CD4-positive, CD25-positive, alpha-beta regulatory T cell (primary cell): ENCODE measurements around the gene BIRC2. TPM values are rescaled to one million over a fixed set of nuclear protein-coding genes. Genes with fewer than 3 reads are reported as not detected.

Experiments used
- ATAC-seq, 2 donors: fragments of 150-1000 bp; cut with Tn5 transposase; one replicate each; pipeline ENCODE4 v1.10.0; 2021; ENCODE audit warnings: low read depth in 2 of 2, moderate number of reproducible peaks in 2 of 2, moderate library complexity in 1 of 2
- DNase-seq, 3 donors: peaks; one replicate each; pipeline versions ENCODE4 v3.0.0 to v3.0.0-alpha.2; 2012 to 2022; ENCODE audit warnings: mixed read lengths in 1 of 3
- H3K27ac ChIP-seq: one replicate; pipeline ENCODE4 v1.7.0; 2013; ENCODE audit warnings: mild to moderate bottlenecking, low read length; ENCODE audit not compliant: insufficient read depth, poor library complexity, severe bottlenecking
- H3K27me3 ChIP-seq: one replicate; pipeline ENCODE4 v1.7.0; 2013; ENCODE audit warnings: low read length; ENCODE audit not compliant: control insufficient read depth, insufficient read depth
- H3K36me3 ChIP-seq: one replicate; pipeline ENCODE4 v1.7.0; 2013; ENCODE audit warnings: mild to moderate bottlenecking, low read length, moderate library complexity; ENCODE audit not compliant: control insufficient read depth, insufficient read depth
- H3K4me1 ChIP-seq: 2 replicates; pipeline ENCODE4 v1.7.0; 2013; ENCODE audit warnings: mild to moderate bottlenecking, low read length; ENCODE audit not compliant: insufficient read depth, control insufficient read depth, poor library complexity, severe bottlenecking
- H3K4me3 ChIP-seq: one replicate; pipeline ENCODE4 v1.7.0; 2013; ENCODE audit warnings: low read depth, mild to moderate bottlenecking, low read length, moderate library complexity
- H3K9me3 ChIP-seq, 2 experiments: 1 replicate in 1 of 2; 2 replicates in 1 of 2; pipeline ENCODE4 v1.7.0; 2013; ENCODE audit warnings: low read length in 2 of 2, mild to moderate bottlenecking in 1 of 2, moderate library complexity in 1 of 2; ENCODE audit not compliant: control insufficient read depth in 2 of 2
- H3K27ac Mint-ChIP-seq, 3 donors: one replicate each; pipeline ENCODE4 v1.8.0; 2020 to 2022; ENCODE audit warnings: mild to moderate bottlenecking in 3 of 3, mixed read lengths in 3 of 3, moderate library complexity in 2 of 3
- H3K27me3 Mint-ChIP-seq: one replicate; pipeline ENCODE4 v1.8.0; 2022; ENCODE audit warnings: mild to moderate bottlenecking, mixed read lengths
- H3K36me3 Mint-ChIP-seq: one replicate; pipeline ENCODE4 v1.8.0; 2020; ENCODE audit warnings: mixed read lengths
- H3K4me1 Mint-ChIP-seq, 4 donors: one replicate each; pipeline ENCODE4 v1.8.0; 2020 to 2022; ENCODE audit warnings: mixed read lengths in 4 of 4, mild to moderate bottlenecking in 1 of 4
- H3K4me3 Mint-ChIP-seq, 4 donors: one replicate each; pipeline ENCODE4 v1.8.0; 2020 to 2022; ENCODE audit warnings: mild to moderate bottlenecking in 4 of 4, mixed read lengths in 4 of 4, moderate library complexity in 3 of 4
- H3K9me3 Mint-ChIP-seq, 7 donors: one replicate each; pipeline ENCODE4 v1.8.0; 2020 to 2022; ENCODE audit warnings: mixed read lengths in 7 of 7, mild to moderate bottlenecking in 3 of 7, moderate library complexity in 2 of 7
- polyA plus RNA-seq, 4 donors: library from polyadenylated mRNA; unstranded; fragments of 300-500 nt; fragmentation: Illumina TruSeq; gene quantifications; one replicate each; pipeline ENCODE4 v1.2.3, GENCODE V29; 2021
- total RNA-seq: library from RNA; stranded (reverse); gene quantifications from one replicate; pipeline ENCODE4 v1.2.3, GENCODE V29; 2022

BIRC2 gene
- total and polyA plus RNA-seq, 5 donors from 2014 or later: 33.0 to 105 (median 47.1) TPM

DNA sequence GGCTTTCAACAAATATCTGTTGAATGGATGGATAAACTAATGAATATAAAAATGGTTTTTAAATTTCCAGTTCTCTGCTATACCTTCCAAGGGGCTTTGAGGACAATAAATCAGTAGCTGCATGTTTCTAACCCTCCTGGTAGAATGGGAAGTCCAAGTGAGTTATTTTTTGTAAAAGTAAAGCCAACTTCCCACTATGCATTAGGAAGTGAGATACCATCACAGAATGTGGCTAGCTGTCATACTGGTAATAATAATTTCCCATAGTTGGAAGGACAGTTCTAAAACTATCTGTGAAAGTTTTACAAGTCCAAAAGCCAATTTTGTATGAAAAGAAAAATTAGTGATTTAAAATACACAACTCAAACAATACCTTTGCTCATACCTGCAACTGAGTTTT is 55.5 kb downstream of the BIRC2 start:
- Histone ChIP-seq H3K9me3 (no peaks in the 10 kb centered on the region), H3K27ac (peak overlapping the region; percentile 15), H3K4me3 (peak overlapping the region; percentile 31), H3K27me3 (no peaks in the 10 kb centered on the region), H3K36me3 (peaks cover 69% of the 10 kb centered on the region), H3K4me1 (peaks cover 46% of the 10 kb centered on the region)
- peaks cover 50 to 83% (median 56%) of the 10 kb centered on the region in 4 donors for H3K4me1 Mint-ChIP-seq
- H3K9me3 Mint-ChIP-seq: no peaks in the 10 kb centered on the region
- peak overlapping the region in 1 of 3 donors; percentile 7 for H3K27ac Mint-ChIP-seq
- ATAC-seq (no peak), DNase-seq (no peak)
- H3K27me3 Mint-ChIP-seq: no peaks in the 10 kb centered on the region
- H3K4me3 Mint-ChIP-seq: peak overlapping the region in 1 of 4 donors; percentile 43
- peaks cover 51% of the 10 kb centered on the region for H3K36me3 Mint-ChIP-seq

DNA sequence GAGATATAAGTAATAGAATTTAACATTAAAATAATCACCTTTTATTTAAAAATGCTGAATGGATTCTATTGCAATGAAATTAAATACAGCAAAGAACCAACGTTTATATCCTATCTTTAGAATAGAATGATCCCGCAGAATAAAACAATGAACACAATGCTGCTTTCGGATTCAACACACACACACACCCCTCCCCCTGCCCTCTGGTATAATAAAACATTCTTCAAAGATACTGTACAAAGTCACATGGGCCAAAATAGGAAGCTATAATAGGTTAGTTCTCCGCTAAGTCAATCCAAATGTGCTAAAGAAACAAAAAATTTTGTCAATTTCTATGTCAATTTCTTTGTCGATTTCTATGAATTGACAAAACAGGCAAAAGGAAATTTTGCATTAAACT is 58.5 kb downstream of the BIRC2 start:
- no peaks in the 10 kb centered on the region for H3K9me3 Mint-ChIP-seq
- H3K4me3 Mint-ChIP-seq: peak overlapping the region in 1 of 4 donors; percentile 27
- no peak for DNase-seq
- no peaks in the 10 kb centered on the region for H3K27me3 ChIP-seq
- peaks cover 51% of the 10 kb centered on the region for H3K36me3 Mint-ChIP-seq
- H3K36me3 ChIP-seq: peaks cover 52% of the 10 kb centered on the region
- H3K27me3 Mint-ChIP-seq: no peaks in the 10 kb centered on the region
- no peaks in the 10 kb centered on the region for H3K9me3 ChIP-seq
- H3K27ac ChIP-seq: no peak overlapping the region
- ATAC-seq: no peak
- no peak overlapping the region for H3K4me3 ChIP-seq
- H3K4me1 Mint-ChIP-seq: peaks cover 47 to 91% (median 63%) of the 10 kb centered on the region in 4 donors
- peaks cover 59% of the 10 kb centered on the region for H3K4me1 ChIP-seq
- H3K27ac Mint-ChIP-seq: peak overlapping the region in 1 of 3 donors; percentile 62

DNA sequence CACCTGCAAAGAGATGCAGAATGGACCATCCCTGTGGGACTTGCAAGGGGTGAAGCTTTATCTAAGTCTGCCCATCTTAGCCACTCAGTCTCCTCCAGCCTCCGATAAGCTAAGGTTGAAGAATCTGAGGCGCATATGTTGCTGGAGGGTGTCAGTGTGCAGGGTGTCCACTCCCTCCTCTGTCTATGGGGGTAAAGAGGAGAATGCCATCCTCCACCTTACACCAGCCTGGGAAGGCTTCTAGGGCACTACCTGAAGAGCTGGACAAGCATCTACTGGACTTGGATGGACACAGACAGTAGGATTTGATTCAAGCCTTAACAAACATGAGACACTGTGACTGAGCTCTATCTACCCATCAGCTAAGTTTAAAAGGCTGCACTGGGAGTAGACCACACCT is 59.1 kb downstream of the BIRC2 start:
- no peak overlapping the region for H3K27ac ChIP-seq
- peaks cover 47% of the 10 kb centered on the region for H3K36me3 ChIP-seq
- H3K4me3 ChIP-seq: peak overlapping the region; percentile 28
- DNase-seq (no peak), ATAC-seq (no peak)
- Mint-ChIP-seq H3K27ac (peak overlapping the region in 2 of 3 donors; percentile 62 to 83), H3K36me3 (peaks cover 49% of the 10 kb centered on the region), H3K27me3 (no peaks in the 10 kb centered on the region), H3K9me3 (no peaks in the 10 kb centered on the region), H3K4me1 (peaks cover 46 to 94% (median 65%) of the 10 kb centered on the region in 4 donors), H3K4me3 (peak overlapping the region in 1 of 4 donors; percentile 59)
- no peaks in the 10 kb centered on the region for H3K27me3 ChIP-seq
- H3K4me1 ChIP-seq: peaks cover 65% of the 10 kb centered on the region
- H3K9me3 ChIP-seq: no peaks in the 10 kb centered on the region

DNA sequence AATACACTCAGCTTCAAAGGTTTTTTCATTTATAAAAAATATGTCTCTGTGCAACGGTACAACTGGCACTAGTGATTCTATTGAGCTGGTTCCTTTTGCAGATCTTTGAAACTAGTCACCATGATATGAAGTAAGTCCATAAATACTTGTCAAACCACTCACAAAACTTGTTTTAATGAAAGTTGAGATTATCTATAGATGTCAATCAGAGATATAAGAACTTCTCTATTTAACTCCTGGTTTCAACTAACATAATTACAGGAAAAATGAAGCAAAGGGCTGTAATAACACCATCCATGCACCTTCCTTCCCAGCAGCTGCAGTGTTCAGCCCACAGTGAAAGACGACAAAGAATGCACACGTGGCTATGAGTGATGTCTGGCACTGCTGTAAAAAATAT is 60.9 kb downstream of the BIRC2 start:
- no peaks in the 10 kb centered on the region for H3K9me3 ChIP-seq
- H3K36me3 ChIP-seq: peaks cover 29% of the 10 kb centered on the region
- no peak overlapping the region for H3K27ac ChIP-seq
- Mint-ChIP-seq H3K9me3 (no peaks in the 10 kb centered on the region), H3K36me3 (peaks cover 39% of the 10 kb centered on the region), H3K4me3 (peak overlapping the region; percentile 0 to 77 (median 30)), H3K27ac (peak overlapping the region; percentile 4 to 94 (median 62)), H3K27me3 (no peaks in the 10 kb centered on the region), H3K4me1 (peaks cover 31 to 95% (median 61%) of the 10 kb centered on the region in 4 donors)
- ATAC-seq: no peak
- H3K4me1 ChIP-seq: peaks cover 73% of the 10 kb centered on the region
- no peak for DNase-seq
- H3K27me3 ChIP-seq: no peaks in the 10 kb centered on the region
- H3K4me3 ChIP-seq: peak overlapping the region; percentile 35

DNA sequence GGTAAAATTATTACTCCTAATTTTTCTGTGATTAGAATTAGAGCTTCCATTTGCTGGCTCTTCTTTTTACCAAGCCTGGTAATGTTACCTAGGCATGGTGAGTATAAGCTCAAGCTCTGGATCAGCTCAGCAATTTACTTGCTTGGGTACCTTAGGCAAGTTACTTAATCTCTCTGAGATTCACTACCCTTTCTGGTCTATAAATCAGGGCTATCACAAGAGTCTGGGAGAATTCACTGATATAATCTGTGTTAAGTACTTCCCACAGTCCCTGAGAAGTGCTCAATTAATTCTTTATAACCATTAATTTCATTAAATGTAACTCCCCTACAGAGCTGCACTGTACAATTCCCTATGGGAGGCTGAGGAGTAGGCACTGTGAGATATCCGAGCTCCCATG is 61.3 kb downstream of the BIRC2 start:
- peaks cover 29 to 95% (median 60%) of the 10 kb centered on the region in 4 donors for H3K4me1 Mint-ChIP-seq
- no peak overlapping the region for H3K27ac ChIP-seq
- DNase-seq (no peak), ATAC-seq (no peak)
- H3K36me3 ChIP-seq: peaks cover 25% of the 10 kb centered on the region
- peak overlapping the region; percentile 35 for H3K4me3 ChIP-seq
- H3K4me1 ChIP-seq: peaks cover 74% of the 10 kb centered on the region
- no peaks in the 10 kb centered on the region for H3K27me3 ChIP-seq
- H3K9me3 ChIP-seq: no peaks in the 10 kb centered on the region
- peak overlapping the region; percentile 62 to 94 (median 78) for H3K27ac Mint-ChIP-seq
- peaks cover 38% of the 10 kb centered on the region for H3K36me3 Mint-ChIP-seq
- H3K27me3 Mint-ChIP-seq: no peaks in the 10 kb centered on the region
- H3K9me3 Mint-ChIP-seq: no peaks in the 10 kb centered on the region
- H3K4me3 Mint-ChIP-seq: peak overlapping the region in 1 of 4 donors; percentile 77

DNA sequence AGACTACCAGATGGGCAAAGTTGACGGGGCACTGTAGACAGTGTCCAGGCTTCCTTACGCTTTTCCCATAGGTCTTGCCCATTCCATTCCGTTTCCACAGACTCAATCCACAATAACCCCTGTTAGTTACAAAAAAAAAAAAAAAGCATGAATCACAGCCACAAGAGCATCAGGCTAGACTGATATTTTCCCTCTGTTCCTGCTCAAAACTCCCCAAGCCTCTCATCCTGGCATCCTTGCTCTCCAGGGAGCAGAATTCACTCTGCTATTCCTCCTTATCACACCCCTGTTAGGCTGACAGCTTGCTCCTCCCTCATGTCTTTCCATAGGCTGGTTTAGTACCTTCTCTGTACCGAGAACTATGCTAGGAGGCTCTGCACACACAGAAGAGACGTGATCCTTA is 63.4 kb downstream of the BIRC2 start:
- H3K4me3 Mint-ChIP-seq: peak overlapping the region in 3 of 4 donors; percentile 68 to 75 (median 75)
- Histone ChIP-seq H3K4me3 (peak overlapping the region; percentile 1), H3K27me3 (no peaks in the 10 kb centered on the region), H3K36me3 (peaks cover 18% of the 10 kb centered on the region), H3K4me1 (peaks cover 83% of the 10 kb centered on the region), H3K27ac (no peak overlapping the region), H3K9me3 (no peaks in the 10 kb centered on the region)
- no peaks in the 10 kb centered on the region for H3K27me3 Mint-ChIP-seq
- ATAC-seq (no peak), DNase-seq (no peak)
- H3K9me3 Mint-ChIP-seq: no peaks in the 10 kb centered on the region
- peaks cover 35 to 96% (median 70%) of the 10 kb centered on the region in 4 donors for H3K4me1 Mint-ChIP-seq
- H3K27ac Mint-ChIP-seq: peak overlapping the region in 2 of 3 donors; percentile 80 to 89
- H3K36me3 Mint-ChIP-seq: peaks cover 32% of the 10 kb centered on the region

DNA sequence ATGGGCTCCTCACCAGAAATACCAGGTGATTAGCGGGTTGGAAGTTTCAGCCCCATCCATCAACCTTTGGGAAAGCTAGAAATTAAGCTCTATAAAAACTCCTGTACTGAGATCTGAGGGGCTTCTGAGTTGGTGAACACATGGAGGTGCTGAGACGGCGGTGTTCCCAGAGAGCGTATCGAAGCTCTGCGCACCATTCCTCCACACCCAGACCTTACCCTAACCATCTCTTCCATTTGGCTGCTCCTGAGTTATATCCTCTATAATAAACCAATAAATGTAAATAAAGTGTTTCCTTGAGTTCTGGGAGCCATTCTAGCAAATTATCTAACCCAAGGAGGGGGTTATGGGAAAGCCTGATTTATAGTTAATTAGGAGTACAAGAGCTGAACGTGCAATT is 64.1 kb downstream of the BIRC2 start:
- H3K4me3 ChIP-seq: peak overlapping the region; percentile 1
- peaks cover 84% of the 10 kb centered on the region for H3K4me1 ChIP-seq
- H3K27me3 ChIP-seq: no peaks in the 10 kb centered on the region
- H3K4me3 Mint-ChIP-seq: peak overlapping the region in 1 of 4 donors; percentile 21
- no peaks in the 10 kb centered on the region for H3K9me3 Mint-ChIP-seq
- H3K27ac ChIP-seq: no peak overlapping the region
- peaks cover 25% of the 10 kb centered on the region for H3K36me3 Mint-ChIP-seq
- H3K9me3 ChIP-seq: no peaks in the 10 kb centered on the region
- peak overlapping the region; percentile 20 to 95 (median 59) for H3K27ac Mint-ChIP-seq
- peaks cover 11% of the 10 kb centered on the region for H3K36me3 ChIP-seq
- H3K27me3 Mint-ChIP-seq: no peaks in the 10 kb centered on the region
- no peak for DNase-seq
- ATAC-seq: no peak
- H3K4me1 Mint-ChIP-seq: peaks cover 41 to 96% (median 69%) of the 10 kb centered on the region in 4 donors

DNA sequence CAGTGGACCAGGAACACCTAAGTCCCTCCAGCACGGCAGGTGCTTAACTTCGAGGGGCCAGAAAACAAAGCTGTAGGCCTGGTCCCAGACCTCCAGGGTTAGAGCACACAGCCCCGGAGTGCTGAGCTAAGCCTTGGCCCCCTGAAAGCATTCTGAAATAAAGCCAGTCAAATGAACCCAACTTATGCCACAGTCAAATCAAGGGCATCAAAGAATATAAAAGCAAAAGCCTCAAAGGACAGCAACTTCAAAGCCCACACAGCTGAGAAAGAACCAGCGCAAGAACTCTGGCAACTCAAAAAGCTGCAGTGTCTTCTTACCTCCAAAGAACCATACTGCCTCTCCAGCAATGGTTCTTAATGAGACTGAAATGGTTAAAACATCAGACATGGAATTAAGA is 66.5 kb downstream of the BIRC2 start:
- H3K27ac Mint-ChIP-seq: peak overlapping the region; percentile 85 to 100 (median 90)
- Histone ChIP-seq H3K4me1 (peaks cover 81% of the 10 kb centered on the region), H3K27me3 (no peaks in the 10 kb centered on the region), H3K9me3 (no peaks in the 10 kb centered on the region), H3K27ac (peak overlapping the region; percentile 65), H3K4me3 (peak overlapping the region; percentile 83), H3K36me3 (peaks cover 5% of the 10 kb centered on the region)
- peaks cover 0 to 3% (median 0%) of the 10 kb centered on the region in 7 donors for H3K9me3 Mint-ChIP-seq
- DNase-seq (peak in 2 of 3 donors; percentile 43 to 65), ATAC-seq (peak in 1 of 2 donors; percentile 4)
- H3K27me3 Mint-ChIP-seq: no peaks in the 10 kb centered on the region
- H3K4me3 Mint-ChIP-seq: peak overlapping the region; percentile 52 to 86 (median 84)
- peaks cover 21% of the 10 kb centered on the region for H3K36me3 Mint-ChIP-seq
- peaks cover 45 to 96% (median 74%) of the 10 kb centered on the region in 4 donors for H3K4me1 Mint-ChIP-seq
